Retina (tissue), 1 donor: ENCODE results near the gene TEDC1.

Experiments used
- DNase-seq: peaks from one replicate; pipeline ENCODE4 v3.0.0-alpha.2; 2016

The TEDC1 gene

DNA sequence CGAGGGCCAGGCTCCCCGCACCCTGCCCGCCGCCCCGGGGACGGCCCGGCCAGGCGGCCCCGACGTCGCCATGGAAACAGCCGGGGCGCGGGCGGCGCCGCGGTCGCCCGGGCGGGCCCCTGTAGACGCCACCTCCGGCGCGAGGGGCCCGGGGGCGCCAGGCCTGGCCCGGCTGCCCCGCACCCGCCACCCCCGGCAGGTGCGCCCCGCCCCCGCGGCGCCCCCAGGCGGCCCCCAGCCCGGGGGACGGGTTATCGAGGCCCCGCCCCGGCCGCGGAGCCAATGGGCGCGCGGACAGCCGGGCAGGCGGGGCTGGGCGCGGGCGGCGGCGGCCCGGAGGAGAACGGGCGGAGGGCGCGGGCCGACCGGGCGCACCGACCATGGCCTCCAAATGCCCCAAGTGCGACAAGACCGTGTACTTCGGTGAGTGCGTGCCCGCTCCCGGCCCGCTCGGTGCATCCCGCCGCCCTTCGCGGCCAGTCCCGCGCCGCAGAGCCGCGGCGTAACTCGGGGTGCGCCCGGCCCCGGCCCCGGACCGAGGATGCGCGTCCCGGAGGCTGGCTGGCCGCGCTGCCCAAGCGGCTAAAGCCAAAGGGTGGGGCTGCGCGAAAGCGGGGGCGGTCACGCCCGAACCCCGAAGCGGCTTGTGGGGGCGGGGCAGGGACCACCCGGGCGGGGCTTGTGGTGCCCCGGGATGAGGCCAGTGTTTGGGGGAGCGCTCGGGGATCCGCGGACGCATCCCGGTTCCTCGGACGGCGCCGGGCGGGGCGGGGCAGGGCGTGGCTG is 16.4 kb upstream of the TEDC1 start, which contains the start of gene CRIP2:
TSS of gene CRIP2 (plus strand) at position 339 of the 786 bp plus-strand sequence. CDS start at position 381, 42 bp downstream.
- peak; percentile 56 for DNase-seq

DNA sequence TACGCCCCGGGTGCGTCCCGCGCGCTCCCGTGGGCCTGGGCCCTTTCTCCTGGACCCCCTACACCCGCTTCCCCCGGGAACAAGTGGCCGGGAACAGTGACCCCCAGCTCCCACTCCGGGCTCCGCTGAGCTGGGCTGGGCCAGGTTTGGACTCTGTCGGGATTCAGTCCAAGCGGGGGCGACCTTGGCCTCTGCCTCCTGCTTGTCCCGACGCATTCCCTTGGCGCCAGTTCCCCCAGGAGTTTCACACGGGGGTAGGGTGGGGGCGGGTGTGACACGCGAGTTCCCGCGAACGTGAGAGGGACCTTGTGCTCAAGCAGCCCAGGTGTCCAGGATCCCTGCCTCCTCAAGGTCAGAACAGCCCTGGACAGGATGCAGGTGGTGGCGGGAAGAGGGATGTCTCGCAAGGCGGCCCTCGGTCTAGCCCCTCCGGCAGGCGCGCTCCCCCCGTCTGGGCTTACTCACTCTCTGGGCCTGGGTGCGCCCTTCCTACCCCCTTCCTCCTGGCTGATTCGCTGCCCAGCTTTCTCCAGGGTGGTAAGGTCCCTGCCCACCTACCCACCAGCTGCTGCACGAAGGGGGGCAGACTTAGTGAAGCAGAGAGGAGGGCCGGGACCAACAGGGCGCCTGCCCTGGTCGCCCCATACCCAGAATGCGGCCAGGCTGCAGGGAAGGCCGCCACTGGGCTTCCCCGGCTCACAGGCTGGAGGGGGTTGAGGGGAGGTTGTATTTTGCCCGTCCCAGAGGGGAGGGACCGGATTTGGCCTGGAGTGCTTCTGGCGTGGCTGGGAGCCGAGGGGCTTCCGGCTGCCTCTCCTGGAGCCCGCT is 15.6 kb upstream of the TEDC1 start:
- DNase-seq = peak; percentile 66

DNA sequence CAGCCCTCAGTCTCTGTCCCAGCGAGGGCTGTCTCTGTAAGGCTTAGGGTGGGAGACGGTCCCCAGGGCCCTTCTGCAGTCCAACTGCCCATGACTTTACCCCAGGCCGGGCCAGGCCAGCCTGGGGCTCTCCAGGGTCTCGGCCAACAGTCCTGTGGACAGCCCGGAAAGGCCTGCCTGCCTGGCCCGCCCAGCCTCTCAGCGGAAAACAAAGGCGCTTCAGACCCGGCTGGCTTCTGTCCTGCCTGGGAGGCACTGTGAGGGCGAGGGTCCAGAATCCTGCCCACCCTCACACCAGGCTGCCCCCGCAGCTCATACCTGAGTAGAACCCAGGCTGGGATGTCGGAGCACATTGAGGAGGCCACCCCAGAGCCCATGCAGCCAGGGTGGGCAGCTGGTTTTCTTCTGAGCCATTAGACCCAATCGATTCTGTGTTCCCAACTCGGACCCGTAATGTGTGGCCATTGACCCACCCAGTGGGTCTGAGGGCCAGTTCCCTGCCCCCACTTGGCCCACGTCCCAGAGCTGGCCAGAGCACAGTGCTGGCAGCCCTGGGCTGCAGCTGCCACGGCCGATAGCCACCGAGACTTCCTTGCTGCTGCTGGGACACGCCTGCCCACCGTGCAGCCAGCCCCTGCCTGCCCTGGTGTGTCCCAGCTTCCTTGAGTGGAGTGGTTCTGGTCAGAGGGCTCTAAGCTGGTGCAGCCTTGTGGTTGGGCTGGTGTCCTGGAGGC is 14.8 kb upstream of the TEDC1 start:
- peak; percentile 69 for DNase-seq

DNA sequence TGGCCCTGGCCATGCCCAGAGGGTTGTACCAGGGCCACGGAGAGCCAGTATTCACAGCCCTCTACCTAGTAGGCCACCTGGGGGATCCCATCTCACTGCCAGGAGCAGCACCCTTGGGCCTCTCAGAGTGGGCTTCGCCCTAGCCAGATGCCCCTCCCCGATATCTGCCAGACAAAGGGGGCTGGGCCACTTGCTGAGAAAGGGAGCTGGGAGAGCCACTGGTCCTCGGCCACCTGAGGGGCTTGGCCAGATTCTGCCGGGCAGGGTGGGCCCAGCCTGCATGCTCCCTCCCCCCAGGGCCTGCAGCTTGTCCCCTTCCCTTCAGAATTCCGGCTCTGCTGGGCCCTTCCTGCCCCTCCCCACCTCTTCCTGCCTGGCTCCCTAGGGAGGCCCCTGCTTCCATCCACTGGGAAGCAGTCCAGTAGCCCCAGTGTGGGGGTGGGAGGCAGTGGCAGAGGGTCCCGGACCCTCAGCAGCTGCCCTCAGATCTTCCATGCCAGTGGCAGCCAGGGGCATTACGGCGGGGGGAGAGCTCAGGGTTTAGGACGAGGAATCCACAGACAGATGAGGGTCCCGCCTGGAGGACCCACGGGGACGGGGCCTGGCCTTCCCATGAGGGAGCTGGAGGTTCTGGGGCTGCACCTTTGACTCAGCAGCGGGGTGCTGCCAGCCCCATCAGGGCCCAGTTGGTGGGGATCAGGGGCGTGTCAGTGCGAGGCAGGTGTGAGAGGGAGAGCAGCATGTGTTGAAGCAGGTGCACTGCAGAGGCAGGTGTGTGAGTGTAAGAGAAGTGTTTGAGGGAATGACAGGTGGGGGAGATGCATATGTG is 14.0 kb upstream of the TEDC1 start:
- no peak for DNase-seq

DNA sequence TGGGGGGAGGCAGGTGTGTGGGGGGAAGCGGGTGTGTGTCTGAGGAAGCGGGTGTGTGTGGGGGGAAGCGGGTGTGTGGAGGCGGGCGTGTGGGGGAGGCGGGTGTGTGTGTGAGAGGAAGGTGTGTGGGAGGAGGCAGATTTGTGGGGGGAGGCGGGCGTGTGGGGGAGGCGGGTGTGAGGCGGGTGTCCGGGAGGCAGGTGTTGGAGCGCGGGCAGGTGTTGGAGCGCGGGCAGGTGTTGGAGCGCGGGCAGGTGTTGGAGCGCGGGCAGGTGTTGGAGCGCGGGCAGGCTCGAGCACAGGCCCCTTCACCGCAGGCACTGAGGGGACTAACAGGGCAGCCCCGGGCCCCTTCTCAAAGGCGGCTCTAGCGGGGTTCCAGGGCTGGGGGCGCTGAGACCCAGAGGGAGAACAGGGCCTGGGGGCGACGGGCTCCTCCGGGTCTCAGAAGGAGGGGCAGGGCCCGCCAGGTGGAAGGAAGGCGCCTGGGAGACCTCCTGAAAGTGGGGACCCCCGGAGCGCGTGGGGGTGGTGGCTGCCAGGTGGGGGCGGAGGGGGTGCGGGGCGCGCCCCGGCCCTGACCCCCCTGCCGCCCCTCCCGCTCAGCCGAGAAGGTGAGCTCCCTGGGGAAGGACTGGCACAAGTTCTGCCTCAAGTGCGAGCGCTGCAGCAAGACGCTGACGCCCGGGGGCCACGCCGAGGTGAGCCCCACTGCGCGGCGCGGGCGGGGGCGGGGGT is 13.2 kb upstream of the TEDC1 start:
- no peak for DNase-seq

DNA sequence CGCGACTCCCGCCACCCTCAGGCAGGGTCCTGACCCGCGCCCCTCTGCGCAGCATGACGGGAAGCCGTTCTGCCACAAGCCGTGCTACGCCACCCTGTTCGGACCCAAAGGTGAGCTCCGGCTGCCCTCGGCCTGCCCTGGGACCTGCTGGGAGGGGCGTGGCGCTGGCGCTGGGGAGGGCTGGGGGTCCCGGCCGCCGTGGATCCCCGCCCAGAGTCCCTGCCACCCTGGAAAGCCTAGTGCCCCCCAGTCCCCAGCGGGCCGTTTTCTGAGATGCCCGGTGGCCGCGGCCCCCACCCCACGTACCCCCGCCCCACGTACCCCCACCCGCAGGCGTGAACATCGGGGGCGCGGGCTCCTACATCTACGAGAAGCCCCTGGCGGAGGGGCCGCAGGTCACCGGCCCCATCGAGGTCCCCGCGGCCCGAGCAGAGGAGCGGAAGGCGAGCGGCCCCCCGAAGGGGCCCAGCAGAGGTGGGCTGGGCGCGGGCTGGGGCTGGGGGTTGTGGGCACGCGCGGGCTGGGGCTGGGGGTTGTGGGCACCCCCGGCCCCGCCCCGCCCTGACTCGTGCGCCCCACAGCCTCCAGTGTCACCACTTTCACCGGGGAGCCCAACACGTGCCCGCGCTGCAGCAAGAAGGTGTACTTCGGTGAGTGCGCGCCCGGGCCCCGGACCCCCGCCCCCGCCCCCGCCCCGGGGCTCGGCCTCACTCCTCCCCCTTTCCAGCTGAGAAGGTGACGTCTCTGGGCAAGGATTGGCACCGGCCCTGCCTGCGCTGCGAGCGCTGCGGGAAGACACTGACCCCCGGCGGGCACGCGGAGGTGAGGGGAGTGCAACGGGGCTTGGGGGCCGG is 12.4 kb upstream of the TEDC1 start:
- DNase-seq = no peak

DNA sequence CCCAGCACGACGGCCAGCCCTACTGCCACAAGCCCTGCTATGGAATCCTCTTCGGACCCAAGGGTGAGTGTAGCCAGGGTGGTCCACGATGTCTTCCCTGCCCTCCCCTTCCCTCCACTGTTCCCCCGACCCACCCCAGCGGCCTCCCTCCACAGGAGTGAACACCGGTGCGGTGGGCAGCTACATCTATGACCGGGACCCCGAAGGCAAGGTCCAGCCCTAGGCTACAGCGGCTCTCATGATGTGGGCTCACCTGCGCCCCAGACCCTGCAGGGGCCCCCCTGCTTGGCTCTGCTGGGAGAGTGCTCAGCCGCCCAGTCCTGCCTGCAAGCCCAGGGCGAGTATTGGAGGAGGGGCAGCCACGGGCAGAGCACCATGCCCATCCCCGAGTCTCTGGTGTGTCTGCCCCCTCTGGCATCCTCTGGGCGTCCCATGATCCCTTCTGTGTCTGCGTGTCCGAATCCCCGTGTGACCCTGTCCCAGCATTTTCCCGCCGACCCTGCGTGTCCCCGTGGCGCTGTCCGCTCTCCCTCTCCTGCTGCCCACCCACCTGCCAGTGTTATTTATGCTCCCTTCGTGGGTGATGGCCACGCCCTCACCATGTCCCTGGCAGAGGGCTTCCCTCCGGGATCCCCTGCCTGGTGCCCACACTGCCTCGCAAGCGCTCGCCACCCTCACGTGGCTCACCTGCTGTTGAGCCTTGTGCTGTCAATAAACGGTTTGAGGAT is 11.5 kb upstream of the TEDC1 start:
- peak; percentile 51 for DNase-seq

DNA sequence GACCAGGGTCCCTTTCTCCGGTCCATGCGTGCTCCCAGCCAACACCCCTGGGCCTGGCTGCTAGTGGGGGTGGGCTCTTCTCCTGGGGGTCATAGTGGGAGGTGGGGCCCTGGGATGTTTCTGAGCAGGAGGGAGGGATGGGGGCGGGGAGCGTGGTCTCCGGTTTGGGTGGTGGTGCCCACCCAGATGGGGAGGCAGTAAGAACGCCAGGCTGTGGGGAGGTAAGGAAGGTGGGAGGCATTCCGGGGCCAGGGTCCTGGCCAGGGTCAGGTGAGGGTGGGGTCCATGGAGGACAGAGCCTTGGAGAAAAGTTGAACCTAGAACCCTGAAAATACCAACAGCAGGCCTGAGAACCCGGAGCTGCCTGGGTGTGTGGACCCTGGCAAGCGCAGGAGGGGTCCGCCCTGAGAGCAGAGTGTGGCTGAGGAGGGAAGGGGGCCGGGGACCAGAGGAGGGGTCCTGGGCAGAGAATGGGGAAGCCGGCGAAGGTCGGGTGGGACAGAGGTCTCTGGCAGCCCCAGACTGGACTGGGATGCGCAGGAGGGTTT is 10.8 kb upstream of the TEDC1 start:
- no peak for DNase-seq

DNA sequence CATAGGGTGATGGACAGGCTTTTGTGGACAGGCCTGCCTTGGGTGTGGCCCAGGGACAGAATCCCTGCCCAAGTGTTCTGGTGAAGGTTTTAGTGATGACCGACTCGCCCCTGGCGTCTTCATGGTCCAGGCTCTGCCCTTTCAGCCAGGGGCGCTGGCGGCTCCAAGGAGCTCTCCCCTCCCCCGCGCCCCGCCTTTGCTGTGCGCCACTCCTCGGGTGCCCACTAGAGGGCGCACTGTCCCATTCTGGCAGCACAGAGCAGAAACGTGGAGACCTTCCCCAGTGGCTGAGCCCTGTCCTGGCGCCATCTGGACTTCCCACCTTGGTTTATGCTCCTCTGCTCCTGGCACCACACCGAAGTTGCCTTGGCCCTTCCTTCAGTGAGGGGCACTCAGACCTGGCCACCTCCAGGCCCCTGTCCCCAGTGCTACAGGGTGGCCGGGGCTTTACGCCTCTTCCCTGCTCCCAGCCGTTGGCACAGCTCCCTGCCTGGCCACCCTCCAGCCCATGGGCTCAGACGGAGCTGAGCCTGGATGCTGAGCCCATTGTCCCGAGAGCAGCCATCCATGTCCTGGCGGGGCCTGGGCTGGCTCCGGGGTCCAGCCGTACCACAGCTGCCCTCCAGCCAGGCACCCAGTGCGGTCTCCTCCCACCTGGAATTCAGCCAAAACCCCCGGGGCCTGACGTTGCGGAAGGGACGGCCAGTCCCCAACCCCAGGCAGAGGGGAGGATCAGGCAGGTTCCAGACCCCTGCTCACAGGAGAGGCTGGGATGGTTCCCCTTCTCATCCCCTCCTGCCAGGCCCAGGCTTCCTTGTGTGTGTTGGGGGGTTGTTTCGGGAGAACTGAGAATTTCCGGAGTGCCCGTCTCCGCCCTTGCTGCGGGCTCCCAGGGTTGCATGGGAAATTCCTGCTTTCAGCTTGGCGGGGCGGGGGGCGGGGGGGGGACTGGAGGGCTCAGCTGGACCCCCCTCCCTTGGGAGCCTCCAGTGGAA is 9.9 kb upstream of the TEDC1 start:
- peak; percentile 98 for DNase-seq

DNA sequence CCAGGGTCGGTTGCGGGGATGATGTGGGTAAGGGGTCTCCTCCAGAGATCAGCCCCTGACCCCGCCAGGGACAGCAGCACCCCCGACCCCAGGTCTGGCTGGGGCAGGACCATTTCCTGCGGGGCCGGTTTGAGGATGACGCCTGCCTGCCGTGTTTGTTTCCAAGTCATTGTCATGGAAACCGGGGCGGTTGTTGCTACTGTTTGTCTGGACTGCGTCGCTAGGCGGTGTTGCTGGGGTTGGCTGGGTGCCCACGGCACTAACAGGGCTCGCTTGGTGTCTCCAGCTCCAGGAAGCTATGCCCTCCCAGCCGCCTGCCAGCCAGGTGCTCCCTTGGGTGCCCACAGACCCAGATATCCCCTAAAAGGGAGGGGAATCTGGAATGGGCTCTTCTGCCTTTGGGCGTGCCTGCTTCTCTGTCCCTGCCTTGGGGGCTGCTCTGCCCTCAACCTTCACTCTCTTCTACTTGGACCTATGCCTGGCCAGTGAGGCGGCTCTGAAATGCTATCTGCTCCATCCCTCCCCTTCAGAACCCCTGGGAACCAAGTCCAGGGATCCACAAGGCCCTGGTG is 9.1 kb upstream of the TEDC1 start:
- DNase-seq = peak; percentile 90

DNA sequence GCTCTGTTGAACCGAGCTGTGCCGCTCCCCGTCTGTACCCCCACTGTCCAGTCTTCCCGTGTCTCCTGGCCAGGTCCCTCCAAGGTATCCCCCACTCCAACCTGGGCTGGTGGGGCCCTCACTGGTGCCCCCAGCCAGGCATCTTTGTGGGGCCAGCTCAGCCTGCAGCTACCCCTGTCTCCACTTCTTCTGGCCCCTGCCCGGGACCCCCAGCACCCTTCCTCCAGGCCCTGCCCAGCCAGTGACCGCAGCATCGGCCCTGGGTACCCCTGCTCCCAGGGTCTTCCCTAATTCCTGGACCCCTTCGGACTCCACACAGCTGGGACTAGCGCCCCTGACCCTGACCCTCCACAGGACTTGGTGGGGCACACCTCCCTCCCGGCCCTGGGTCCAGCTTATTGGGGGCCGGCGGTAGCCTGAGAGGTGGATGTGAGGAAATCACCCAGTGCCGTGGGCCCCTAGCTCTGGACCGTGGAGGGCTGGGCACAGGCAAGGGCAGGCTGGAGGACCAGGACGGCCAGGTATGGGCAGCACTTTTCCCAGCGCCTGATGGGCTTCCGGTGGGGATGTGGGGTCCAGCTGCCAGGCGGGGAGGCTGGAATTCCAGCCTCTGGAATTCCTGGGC is 8.4 kb upstream of the TEDC1 start:
- no peak for DNase-seq

DNA sequence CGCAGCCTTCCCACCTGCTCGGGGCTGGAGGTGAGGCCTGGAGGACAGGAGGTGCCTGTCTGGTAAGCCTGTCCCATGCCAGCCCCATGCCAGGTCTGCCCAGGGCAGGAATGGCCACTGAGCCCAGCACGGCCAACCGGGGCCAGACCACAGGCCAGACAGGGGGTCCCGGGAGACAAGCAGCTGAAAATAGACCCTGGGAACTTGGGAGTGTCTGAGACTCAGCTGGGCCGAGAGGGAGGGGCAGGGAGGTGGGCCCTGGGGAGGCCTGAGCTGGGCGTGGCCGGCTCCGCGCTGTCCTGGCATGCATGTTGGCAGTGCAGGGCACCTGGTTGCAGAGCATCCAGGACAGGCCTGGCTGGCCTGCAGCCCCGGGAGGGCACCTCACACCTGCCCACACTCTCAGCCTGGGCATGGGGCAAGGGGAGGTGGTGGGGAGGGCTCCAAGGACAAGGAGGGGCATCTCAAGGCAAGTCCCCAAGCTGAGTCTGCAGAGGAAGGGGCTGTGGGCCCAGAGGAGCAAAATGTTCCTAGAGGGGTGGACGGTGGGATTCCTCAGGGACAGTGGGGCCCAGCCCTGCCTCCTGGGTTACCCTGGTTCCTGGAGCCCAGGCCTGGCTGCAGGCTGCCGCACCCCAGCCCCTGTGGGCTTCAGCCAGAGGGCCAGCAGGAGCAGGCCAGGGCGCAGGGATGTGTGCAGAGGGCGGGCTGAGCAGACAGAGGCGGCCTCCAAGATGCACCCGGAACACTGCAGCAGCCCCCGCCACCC is 7.6 kb upstream of the TEDC1 start:
- no peak for DNase-seq

DNA sequence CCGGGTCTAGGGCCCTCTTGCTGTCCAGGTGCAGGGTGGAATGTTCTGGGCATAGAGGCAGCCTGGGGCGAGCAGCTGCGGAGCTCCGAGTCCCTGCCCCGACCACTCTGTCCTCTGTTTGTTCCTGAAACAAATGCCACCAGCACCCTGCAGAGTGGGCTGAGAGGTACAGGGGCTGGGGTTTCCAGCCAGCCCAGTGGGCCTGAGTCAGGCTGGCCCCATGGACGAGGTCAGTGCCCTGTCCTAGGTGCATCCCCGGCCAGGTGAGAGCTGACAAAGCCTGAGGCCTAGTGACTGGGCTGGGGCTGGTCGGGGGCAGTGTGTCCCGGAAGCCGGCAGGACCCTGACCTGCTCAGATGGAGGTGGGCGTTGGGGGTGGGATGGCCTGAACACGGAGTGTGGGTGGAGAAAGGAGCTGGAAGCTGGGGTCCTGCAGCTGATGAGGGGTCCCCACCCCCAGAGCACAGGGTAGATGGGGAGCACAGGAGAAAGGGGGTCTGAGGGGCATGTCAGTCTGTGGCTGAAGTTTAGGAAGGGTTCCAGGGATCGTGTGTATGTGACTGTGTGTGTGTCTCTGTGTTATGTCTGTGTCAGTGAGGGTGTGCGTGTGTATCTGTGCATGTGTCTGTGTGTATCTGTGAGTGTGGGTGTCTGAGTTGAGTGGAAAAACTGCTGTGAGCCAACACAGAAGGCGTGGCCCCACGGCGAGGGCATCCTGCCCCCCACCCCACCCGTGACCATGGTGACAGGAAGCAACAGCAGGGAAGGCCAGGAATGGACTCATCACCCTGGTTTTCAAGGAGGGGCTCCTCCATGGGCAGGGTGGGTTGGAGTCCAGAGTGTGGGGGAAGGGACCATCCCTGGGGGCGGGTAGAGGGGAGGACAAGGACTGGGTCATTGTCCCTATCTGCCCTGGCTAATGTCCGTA is 6.7 kb upstream of the TEDC1 start:
- no peak for DNase-seq

DNA sequence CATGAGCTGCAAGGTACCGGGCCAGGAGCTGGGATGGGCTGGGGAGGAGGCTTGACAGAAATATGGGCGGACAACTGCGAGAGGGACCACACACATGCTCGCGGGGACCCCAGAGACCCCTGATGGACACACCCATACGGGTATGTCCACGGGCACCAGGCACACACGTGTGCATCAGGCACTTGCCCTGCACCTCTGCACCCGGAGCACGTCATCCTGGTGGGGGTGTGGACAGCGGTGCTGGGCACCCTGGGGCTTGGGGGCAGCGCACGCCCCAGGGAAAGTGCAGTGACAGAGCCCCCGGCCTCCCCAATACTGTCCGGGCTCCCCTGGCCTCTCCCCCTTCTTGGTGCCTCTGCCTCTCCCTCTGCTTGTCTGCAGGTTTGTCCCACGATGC is 6.1 kb upstream of the TEDC1 start:
- DNase-seq = no peak

DNA sequence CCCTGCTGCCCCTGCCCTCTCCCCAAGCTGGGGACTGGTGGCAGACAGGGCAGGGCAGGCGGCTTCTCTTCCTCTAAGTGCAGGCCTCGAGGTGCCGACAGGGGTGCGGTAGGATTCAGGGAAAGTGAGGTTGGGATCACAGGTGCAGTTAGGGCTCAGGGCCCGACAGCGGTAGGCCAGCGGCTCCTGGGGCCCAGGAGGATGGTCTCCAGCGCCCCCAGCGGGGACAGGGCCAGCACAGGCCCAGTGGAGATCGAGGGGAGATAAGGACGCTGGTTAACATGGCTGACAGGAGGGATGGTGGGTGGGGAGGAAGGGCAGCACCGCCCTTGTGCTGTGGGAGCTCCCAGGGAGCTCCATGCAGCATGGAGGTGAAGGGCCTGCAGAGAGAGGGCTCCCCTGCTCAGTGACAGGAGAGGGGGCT is 5.3 kb upstream of the TEDC1 start:
- peak; percentile 80 for DNase-seq
